SK-N-MC (cell line): ENCODE results near the gene CEMIP.

ENCODE experiments used
- DNase-seq: peaks from one replicate; pipeline ENCODE4 v3.0.0-alpha.2; 2011; ENCODE audit warnings: low read depth, low spot score
- H3K27ac ChIP-seq: fragments of 200-600 bp; sonication (generic); 2 replicates; pipeline ENCODE4 v1.5.1; 2016; ENCODE audit warnings: mixed run types
- H3K36me3 ChIP-seq: fragments of 200-600 bp; sonication (generic); 2 replicates; pipeline ENCODE4 v1.6.1; 2017; ENCODE audit warnings: antibody characterized with exemption, low read length, mixed read lengths; ENCODE audit not compliant: insufficient read depth
- H3K4me3 ChIP-seq: fragments of 200-600 bp; sonication (generic); 2 replicates; pipeline ENCODE4 v1.5.1; 2016
- H3K9ac ChIP-seq: fragments of 200-600 bp; sonication (generic); 2 replicates; pipeline ENCODE4 v1.8.0; 2017; ENCODE audit warnings: mixed run types, mixed read lengths; ENCODE audit not compliant: insufficient read length
- H3K9me3 ChIP-seq: fragments of 200-600 bp; sonication (generic); 2 replicates; pipeline ENCODE4 v1.6.1; 2017; ENCODE audit warnings: low read depth, mild to moderate bottlenecking, antibody characterized with exemption, low read length, moderate library complexity, mixed read lengths
- EZH2 ChIP-seq: fragments of 200-600 bp; sonication (generic); IDR thresholded peaks from one replicate; pipeline ENCODE4 v1.6.1; 2017; ENCODE audit warnings: antibody characterized with exemption
- FOXP2 ChIP-seq: optimal IDR thresholded peaks from 2 replicates; pipeline ENCODE3; 2011; ENCODE audit warnings: mild to moderate bottlenecking, moderate library complexity; ENCODE audit not compliant: insufficient read depth; ENCODE audit errors: extremely low read length, control extremely low read depth
- POLR2AphosphoS5 ChIP-seq: IDR thresholded peaks from 2 replicates; pipeline ENCODE4 v1.6.1; 2012; ENCODE audit warnings: mild to moderate bottlenecking, low read depth, low read length, borderline replicate concordance

The CEMIP gene

GRCh38 chr15:80992441-80992840 is 213.3 kb downstream of the CEMIP start:
- no peak overlapping the region for H3K4me3 ChIP-seq
- H3K36me3 ChIP-seq = no peaks in the 10 kb centered on the region
- H3K27ac ChIP-seq = no peak overlapping the region
- no peak for TF ChIP-seq EZH2
- TF ChIP-seq POLR2AphosphoS5 = no peak
- TF ChIP-seq FOXP2 = no peak
- no peaks in the 10 kb centered on the region for H3K9me3 ChIP-seq
- H3K9ac ChIP-seq = no peak overlapping the region
- no peak for DNase-seq

- H3K27ac ChIP-seq = no peak overlapping the region
- no peaks in the 10 kb centered on the region for H3K36me3 ChIP-seq
- no peak overlapping the region for H3K9ac ChIP-seq
- H3K9me3 ChIP-seq = no peaks in the 10 kb centered on the region
- TF ChIP-seq EZH2 = no peak
- TF ChIP-seq POLR2AphosphoS5 = no peak
- TF ChIP-seq FOXP2 = no peak
- H3K4me3 ChIP-seq = no peak overlapping the region
- no peak for DNase-seq
These were observed 217.1 kb downstream of the CEMIP start for GRCh38 chr15:80996247-80996646.

GRCh38 chr15:80997692-80998091 is 218.5 kb downstream of the CEMIP start:
- no peak for DNase-seq
- H3K4me3 ChIP-seq = no peak overlapping the region
- TF ChIP-seq EZH2 (no peak), FOXP2 (no peak)
- no peak overlapping the region for H3K27ac ChIP-seq
- no peaks in the 10 kb centered on the region for H3K9me3 ChIP-seq
- H3K36me3 ChIP-seq = no peaks in the 10 kb centered on the region
- H3K9ac ChIP-seq = no peak overlapping the region

GRCh38 chr15:80998251-80998650 is 219.1 kb downstream of the CEMIP start:
- no peak overlapping the region for H3K4me3 ChIP-seq

GRCh38 chr15:80999623-81000036 is 220.5 kb downstream of the CEMIP start:
- H3K36me3 ChIP-seq = no peaks in the 10 kb centered on the region
- H3K9ac ChIP-seq = no peak overlapping the region
- TF ChIP-seq FOXP2 (no peak), POLR2AphosphoS5 (no peak)
- H3K9me3 ChIP-seq = no peaks in the 10 kb centered on the region
- no peak overlapping the region for H3K27ac ChIP-seq
- peak overlapping the region; percentile 94 for H3K4me3 ChIP-seq
- DNase-seq = no peak

More at GRCh38 chr15:80998251-80998650, 219.1 kb downstream of the CEMIP start:
- TF ChIP-seq POLR2AphosphoS5 (no peak), EZH2 (no peak), FOXP2 (no peak)
- H3K9me3 ChIP-seq = no peaks in the 10 kb centered on the region
- H3K27ac ChIP-seq = no peak overlapping the region
- no peak overlapping the region for H3K9ac ChIP-seq
- H3K36me3 ChIP-seq = no peaks in the 10 kb centered on the region
- no peak for DNase-seq

- Histone ChIP-seq H3K9ac (peak overlapping the region; percentile 87), H3K27ac (peak overlapping the region; percentile 40; the same call in 1 of the 2 replicates), H3K9me3 (no peaks in the 10 kb centered on the region), H3K4me3 (peak overlapping the region; percentile 94), H3K36me3 (no peaks in the 10 kb centered on the region)
- no peak for DNase-seq
- no peak for TF ChIP-seq POLR2AphosphoS5
These were observed 221.0 kb downstream of the CEMIP start for GRCh38 chr15:81000144-81000623.

GRCh38 chr15:81000624-81001151 is 221.5 kb downstream of the CEMIP start, which contains the start of gene TLNRD1:
Gene TLNRD1 (plus strand): TSS chr15:81000923. CDS start chr15:81002272, 1,349 bp downstream.
- H3K9me3 ChIP-seq = no peaks in the 10 kb centered on the region
- peak; percentile 37 for DNase-seq
- H3K36me3 ChIP-seq = no peaks in the 10 kb centered on the region
- peak within 1 kb of the TSS; percentile 87 for H3K9ac ChIP-seq
- peak within 1 kb of the TSS; percentile 94 for H3K4me3 ChIP-seq
- TF ChIP-seq EZH2 (no peak), POLR2AphosphoS5 (peak; percentile 85; the same call in 1 of the 2 replicates)
- H3K27ac ChIP-seq = peak within 1 kb of the TSS; percentile 68
